Lung (tissue), 12 donors: ENCODE results near the gene SHROOM4. TPM values are rescaled to one million over a fixed set of nuclear protein-coding genes. Genes with fewer than 3 reads are reported as not detected.

Experiments
- ATAC-seq: fragments of 200-7000 bp; cut with Tn5 transposase; one replicate; pipeline ENCODE4 v1.9.1; 2020; ENCODE audit warnings: moderate number of reproducible peaks; ENCODE audit not compliant: insufficient read depth, low FRiP score
- DNase-seq, 3 donors: peaks; one replicate each; pipeline ENCODE4 v3.0.0-alpha.2; 2013 to 2017
- H3K27ac ChIP-seq, 2 donors: one replicate each; pipeline ENCODE4 v1.5.1; 2013; ENCODE audit warnings: mild to moderate bottlenecking in 2 of 2, moderate library complexity in 2 of 2, control low read depth in 1 of 2, inconsistent platforms in 1 of 2, low read depth in 1 of 2, low read length in 1 of 2
- H3K27me3 ChIP-seq, 3 donors: one replicate each; pipeline ENCODE4 v1.5.1; 2013; ENCODE audit warnings: low read length in 2 of 3; ENCODE audit not compliant: control insufficient read depth in 3 of 3, insufficient read depth in 3 of 3
- H3K36me3 ChIP-seq, 4 donors: one replicate each; pipeline ENCODE4 v1.5.1; 2013; ENCODE audit warnings: low read length in 4 of 4, mild to moderate bottlenecking in 1 of 4, moderate library complexity in 1 of 4; ENCODE audit not compliant: control insufficient read depth in 4 of 4, insufficient read depth in 4 of 4
- H3K4me1 ChIP-seq, 5 donors: one replicate each; pipeline ENCODE4 v1.5.1; 2013; ENCODE audit warnings: low read length in 5 of 5, mild to moderate bottlenecking in 2 of 5, moderate library complexity in 1 of 5; ENCODE audit not compliant: control insufficient read depth in 5 of 5, insufficient read depth in 5 of 5
- H3K4me3 ChIP-seq: one replicate; pipeline ENCODE4 v1.5.1; 2013; ENCODE audit warnings: mild to moderate bottlenecking, control low read depth, moderate library complexity
- H3K9ac ChIP-seq, 2 donors: one replicate each; pipeline ENCODE4 v1.5.1; 2013; ENCODE audit warnings: low read length in 2 of 2, control low read depth in 1 of 2; ENCODE audit not compliant: insufficient read depth in 1 of 2
- H3K9me3 ChIP-seq, 4 donors: one replicate each; pipeline ENCODE4 v1.5.1; 2013; ENCODE audit warnings: low read length in 3 of 4, mild to moderate bottlenecking in 1 of 4, moderate library complexity in 1 of 4; ENCODE audit not compliant: control insufficient read depth in 4 of 4, insufficient read depth in 3 of 4
- WGBS, 2 donors: extraction: QIAGEN DNeasy Blood & Tissue Kit; methylation state at CpG; one replicate each; pipeline ENCODE4 v1.1.7; 2013; 5-methylcytosine and 5-hydroxymethylcytosine counted together
- polyA plus RNA-seq, 2 donors: library from polyadenylated mRNA; stranded (reverse); fragments of 200-250 nt; gene quantifications; one replicate each; pipeline ENCODE4 v1.2.1, GENCODE V29; 2013
- total RNA-seq, 2 donors: library from RNA; depleted of rRNA in 1 of 2; stranded (reverse); fragments of >200 nt in 1 of 2; gene quantifications; one replicate each; pipeline ENCODE4 v1.2.1, GENCODE V29; 2014 to 2021
- TF ChIP-seq, protein P1 (sequence below): IDR thresholded peaks from 2 replicates; pipeline ENCODE4 v1.5.1; 2012; ENCODE audit warnings: mild to moderate bottlenecking; ENCODE audit errors: control extremely low read depth, extremely low read depth
- donor health status: control.
- donor health status: control.
- donor health status: Bipolar disorder and iron deficiency.
- donor health status: healthy.
- donor health status: DM: yes; HTN: yes; CAD: no.

SHROOM4 gene
- total and polyA plus RNA-seq, 4 donors, result 6.8 to 63.3 (median 18.9) TPM

DNA sequence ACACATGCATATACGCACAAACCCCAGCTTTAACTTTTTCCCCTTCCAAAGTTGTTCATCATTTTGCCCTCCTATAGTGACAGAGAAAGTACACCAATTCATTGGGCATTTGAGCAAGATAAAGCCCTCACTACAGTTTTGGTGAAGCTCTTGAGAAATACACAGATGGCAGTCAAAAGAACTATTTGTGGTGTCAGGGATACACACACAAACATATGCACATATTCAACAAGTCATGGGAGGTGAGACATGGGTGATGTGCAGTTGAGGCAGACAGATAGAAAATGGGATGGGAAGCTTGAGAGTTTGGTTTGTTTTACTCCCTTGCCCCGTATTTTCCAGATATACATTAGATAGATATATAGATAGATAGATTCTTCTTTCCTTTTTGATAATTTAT lies 11.8 kb upstream of the SHROOM4 start:
- H3K36me3 ChIP-seq, result no peaks in the 10 kb centered on the region
- TF ChIP-seq, protein P1, sequence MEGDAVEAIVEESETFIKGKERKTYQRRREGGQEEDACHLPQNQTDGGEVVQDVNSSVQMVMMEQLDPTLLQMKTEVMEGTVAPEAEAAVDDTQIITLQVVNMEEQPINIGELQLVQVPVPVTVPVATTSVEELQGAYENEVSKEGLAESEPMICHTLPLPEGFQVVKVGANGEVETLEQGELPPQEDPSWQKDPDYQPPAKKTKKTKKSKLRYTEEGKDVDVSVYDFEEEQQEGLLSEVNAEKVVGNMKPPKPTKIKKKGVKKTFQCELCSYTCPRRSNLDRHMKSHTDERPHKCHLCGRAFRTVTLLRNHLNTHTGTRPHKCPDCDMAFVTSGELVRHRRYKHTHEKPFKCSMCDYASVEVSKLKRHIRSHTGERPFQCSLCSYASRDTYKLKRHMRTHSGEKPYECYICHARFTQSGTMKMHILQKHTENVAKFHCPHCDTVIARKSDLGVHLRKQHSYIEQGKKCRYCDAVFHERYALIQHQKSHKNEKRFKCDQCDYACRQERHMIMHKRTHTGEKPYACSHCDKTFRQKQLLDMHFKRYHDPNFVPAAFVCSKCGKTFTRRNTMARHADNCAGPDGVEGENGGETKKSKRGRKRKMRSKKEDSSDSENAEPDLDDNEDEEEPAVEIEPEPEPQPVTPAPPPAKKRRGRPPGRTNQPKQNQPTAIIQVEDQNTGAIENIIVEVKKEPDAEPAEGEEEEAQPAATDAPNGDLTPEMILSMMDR, result no peak
- H3K4me3 ChIP-seq, result no peak overlapping the region
- WGBS, 2 donors, result 68 to 88% methylated on average over 2 of the region's 2 CpGs
- H3K27ac ChIP-seq, result no peak overlapping the region
- DNase-seq, result no peak
- no peak overlapping the region for H3K9ac ChIP-seq
- no peak for ATAC-seq
- H3K9me3 ChIP-seq, result no peaks in the 10 kb centered on the region
- no peaks in the 10 kb centered on the region for H3K4me1 ChIP-seq
- H3K27me3 ChIP-seq, result peaks cover 0 to 7% (median 7%) of the 10 kb centered on the region in 3 donors

- TF ChIP-seq, protein P1, result no peak
- DNase-seq, result no peak
- peaks cover 0 to 2% (median 0%) of the 10 kb centered on the region in 3 donors for H3K27me3 ChIP-seq
- no peaks in the 10 kb centered on the region for H3K36me3 ChIP-seq
- no peak overlapping the region for H3K27ac ChIP-seq
- ATAC-seq, result no peak
- no peak overlapping the region for H3K4me3 ChIP-seq
- H3K4me1 ChIP-seq, result no peaks in the 10 kb centered on the region
- 75 to 94% methylated on average over 1 of the region's 1 CpG for WGBS, 2 donors
- H3K9ac ChIP-seq, result no peak overlapping the region
- no peaks in the 10 kb centered on the region for H3K9me3 ChIP-seq
These were observed 5.0 kb upstream of the SHROOM4 start for GRCh38 chrX:50818986-50819385.

DNA sequence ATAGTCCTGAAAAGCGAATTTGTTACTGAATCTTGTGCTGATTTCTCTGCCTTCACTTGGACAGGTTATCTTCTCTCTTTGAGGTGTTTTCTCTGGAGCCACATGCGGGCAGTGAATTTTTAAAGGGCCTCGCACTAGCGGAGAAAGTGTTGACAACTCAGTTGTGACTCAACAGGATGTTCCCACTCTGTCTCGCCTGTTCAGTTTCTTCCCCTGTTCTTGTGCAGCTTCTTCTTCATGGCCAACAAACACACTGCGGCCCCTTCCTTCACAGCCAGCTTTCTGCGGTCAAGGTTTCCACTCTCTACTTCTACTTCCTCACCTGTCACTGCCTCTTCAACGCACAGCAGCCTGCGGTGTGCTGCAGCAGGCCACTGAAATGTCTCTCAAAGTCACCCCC lies 1.1 kb upstream of the SHROOM4 start:
- no peaks in the 10 kb centered on the region for H3K36me3 ChIP-seq
- peaks cover 0 to 8% (median 0%) of the 10 kb centered on the region in 4 donors for H3K9me3 ChIP-seq
- H3K27me3 ChIP-seq, result peaks cover 0 to 5% (median 2%) of the 10 kb centered on the region in 3 donors
- DNase-seq (peak in 1 of 3 donors; percentile 25), ATAC-seq (no peak)
- 27 to 54% methylated on average over 9 of the region's 9 CpGs for WGBS, 2 donors
- TF ChIP-seq, protein P1, result no peak
- peak overlapping the region in 1 of 2 donors; percentile 33 for H3K27ac ChIP-seq
- H3K4me1 ChIP-seq, result peaks cover 0 to 3% (median 0%) of the 10 kb centered on the region in 5 donors
- H3K9ac ChIP-seq, result no peak overlapping the region
- no peak overlapping the region for H3K4me3 ChIP-seq

DNA sequence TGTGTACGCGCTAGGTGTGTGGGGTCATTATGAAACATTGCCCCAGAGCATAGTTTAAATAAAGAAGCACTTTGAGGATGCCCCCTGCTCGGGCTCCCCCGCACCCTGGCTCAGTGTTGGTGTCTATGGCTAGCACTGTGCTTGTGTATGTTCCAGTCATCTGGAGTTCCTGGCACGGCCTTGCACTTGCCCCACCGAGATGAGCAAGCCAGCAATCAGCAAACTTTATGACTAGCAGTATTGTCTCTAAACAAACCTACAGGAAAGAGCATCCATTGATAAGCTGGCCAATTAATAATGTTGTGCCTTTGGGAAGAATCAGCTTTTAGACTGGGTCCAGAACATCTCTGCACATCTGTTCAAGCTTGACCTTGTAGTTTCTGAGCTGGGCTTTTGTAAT lies 707 bp upstream of the SHROOM4 start:
- no peaks in the 10 kb centered on the region for H3K36me3 ChIP-seq
- no peak overlapping the region for H3K4me3 ChIP-seq
- peaks cover 0 to 3% (median 0%) of the 10 kb centered on the region in 5 donors for H3K4me1 ChIP-seq
- peak overlapping the region in 1 of 2 donors; percentile 67 for H3K9ac ChIP-seq
- peaks cover 0 to 5% (median 2%) of the 10 kb centered on the region in 3 donors for H3K27me3 ChIP-seq
- 37 to 56% methylated on average over 5 to 6 of the region's 6 CpGs for WGBS, 2 donors
- peaks cover 0 to 8% (median 0%) of the 10 kb centered on the region in 4 donors for H3K9me3 ChIP-seq
- H3K27ac ChIP-seq, result peak overlapping the region; percentile 63 to 71
- TF ChIP-seq, protein P1, result no peak
- no peak for ATAC-seq
- peak in 1 of 3 donors; percentile 14 for DNase-seq
